Non-pigmented ciliary epithelial cell (primary cell): ENCODE data around the gene BHMT.

Experiments
- DNase-seq: peaks from one replicate; pipeline ENCODE4 v3.0.0-alpha.2; 2010; ENCODE audit warnings: low read depth

BHMT gene, protein sequence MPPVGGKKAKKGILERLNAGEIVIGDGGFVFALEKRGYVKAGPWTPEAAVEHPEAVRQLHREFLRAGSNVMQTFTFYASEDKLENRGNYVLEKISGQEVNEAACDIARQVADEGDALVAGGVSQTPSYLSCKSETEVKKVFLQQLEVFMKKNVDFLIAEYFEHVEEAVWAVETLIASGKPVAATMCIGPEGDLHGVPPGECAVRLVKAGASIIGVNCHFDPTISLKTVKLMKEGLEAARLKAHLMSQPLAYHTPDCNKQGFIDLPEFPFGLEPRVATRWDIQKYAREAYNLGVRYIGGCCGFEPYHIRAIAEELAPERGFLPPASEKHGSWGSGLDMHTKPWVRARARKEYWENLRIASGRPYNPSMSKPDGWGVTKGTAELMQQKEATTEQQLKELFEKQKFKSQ

DNA sequence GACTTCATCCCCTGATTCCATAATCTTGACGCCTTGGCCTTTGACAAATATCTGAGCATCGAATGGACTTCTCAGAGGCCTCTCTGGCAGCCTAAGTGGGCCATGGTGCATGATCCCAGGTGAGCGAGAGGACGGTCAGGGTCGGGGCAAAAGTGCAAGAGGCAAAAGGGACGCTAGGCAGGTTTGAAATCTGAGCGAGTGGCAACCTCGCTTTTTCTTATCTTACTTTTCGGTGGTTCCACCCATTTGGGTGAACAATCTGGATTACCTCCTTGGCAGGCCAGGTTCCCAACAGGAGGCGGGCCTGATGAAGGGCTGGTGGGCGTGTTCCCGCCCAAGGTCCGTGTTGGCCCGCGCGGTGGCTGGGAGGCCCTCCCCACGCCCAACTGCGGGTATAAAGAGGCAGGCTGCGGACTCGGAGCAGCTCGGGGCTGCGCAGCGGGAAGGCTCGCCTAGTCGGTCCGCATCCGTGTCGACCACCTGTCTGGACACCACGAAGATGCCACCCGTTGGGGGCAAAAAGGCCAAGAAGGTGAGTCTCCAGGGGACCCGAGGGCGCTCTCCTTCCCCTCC is at the start of gene BHMT:
BHMT (plus strand) TSS at position 423 of the 573 bp plus-strand sequence; CDS start at position 500, 77 bp downstream.
- DNase-seq = no peak

DNA sequence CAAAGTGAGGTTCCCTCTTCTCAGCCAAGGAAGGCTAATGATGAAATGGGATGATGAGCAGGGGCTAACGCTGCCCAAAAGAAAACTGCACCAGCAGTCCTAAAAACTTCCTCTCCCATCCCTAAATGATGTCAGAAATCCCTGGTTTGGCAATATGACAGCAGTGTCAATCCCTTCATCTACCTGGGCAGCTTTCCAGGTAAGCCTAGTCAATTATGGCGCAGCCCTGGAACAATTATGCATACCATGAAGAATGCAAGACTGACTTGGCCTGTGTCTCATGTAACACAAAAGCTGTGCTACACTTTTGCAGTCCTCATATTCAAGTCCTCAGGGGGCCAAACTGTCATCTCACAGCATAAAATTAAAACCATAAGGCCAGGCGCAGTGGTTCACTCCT is 49.2 kb upstream of the BHMT start:
- no peak for DNase-seq

DNA sequence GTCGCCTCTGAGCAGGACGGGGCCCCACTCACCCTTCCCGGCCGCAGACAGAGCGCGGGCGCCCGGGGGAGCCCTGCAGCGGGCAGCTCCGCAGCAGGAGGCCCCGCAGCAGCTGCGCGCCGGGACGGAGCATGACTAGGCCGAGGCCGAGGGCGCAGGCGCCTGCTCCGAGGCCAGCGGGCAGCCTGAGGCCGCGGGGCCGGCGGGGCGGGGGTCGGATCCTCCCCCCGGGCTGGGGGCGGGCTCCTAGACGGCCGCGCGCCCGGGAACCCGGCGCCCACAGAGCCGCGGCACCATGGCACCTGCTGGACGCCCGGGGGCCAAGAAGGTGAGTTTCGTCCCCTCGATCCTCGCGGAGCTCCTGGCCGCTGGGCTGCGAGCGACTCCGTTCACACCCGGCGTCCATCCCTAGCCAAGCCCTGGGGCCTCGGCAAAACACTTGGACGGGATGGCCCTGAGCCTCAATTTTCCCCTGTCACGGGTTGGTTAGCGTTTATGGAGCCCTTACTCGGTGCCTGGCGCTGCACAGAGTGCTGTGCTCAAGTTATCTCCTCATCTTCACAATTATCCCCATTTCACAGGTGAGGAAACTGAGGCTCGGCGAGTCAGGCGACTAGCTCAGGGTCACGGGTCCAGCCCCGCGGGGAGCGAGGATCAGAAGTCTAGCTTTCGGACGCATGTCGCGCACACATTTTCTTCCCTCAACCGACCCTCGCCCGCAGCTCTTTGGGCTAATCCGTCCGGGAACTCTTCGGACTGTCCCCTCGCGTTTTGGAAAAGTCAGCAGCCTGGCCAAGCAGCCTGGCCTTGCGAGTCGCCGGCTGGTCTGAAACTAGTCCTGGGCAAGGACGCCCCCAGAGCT is 41.9 kb upstream of the BHMT start, which contains the start of the genes BHMT2 and DMGDH:
BHMT2 (plus strand) TSS at position 280 of the 862 bp plus-strand sequence; CDS start at position 296, 16 bp downstream.
DMGDH (minus strand) TSS at position 187 of the 862 bp plus-strand sequence; CDS start at position 133, 54 bp downstream.
- no peak for DNase-seq

DNA sequence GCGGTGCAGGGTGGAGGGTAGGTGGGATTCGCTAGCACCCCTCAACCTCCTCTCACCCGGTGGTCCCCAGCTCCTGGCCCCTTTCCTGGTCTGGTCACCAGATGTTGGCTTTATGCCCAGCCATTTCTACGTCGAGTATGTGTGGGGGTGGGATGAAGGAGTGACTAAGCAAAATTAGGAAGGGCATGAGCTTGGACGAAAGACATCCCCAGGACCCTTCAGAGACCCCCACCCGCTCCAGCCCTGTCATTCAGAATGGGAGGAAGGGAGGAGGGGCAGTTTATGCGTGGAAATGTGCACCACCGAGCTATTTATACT is 41.3 kb upstream of the BHMT start:
- DNase-seq = no peak

GRCh38 chr5:79074641-79075040 is 37.0 kb upstream of the BHMT start:
- peak; percentile 19 for DNase-seq

DNA sequence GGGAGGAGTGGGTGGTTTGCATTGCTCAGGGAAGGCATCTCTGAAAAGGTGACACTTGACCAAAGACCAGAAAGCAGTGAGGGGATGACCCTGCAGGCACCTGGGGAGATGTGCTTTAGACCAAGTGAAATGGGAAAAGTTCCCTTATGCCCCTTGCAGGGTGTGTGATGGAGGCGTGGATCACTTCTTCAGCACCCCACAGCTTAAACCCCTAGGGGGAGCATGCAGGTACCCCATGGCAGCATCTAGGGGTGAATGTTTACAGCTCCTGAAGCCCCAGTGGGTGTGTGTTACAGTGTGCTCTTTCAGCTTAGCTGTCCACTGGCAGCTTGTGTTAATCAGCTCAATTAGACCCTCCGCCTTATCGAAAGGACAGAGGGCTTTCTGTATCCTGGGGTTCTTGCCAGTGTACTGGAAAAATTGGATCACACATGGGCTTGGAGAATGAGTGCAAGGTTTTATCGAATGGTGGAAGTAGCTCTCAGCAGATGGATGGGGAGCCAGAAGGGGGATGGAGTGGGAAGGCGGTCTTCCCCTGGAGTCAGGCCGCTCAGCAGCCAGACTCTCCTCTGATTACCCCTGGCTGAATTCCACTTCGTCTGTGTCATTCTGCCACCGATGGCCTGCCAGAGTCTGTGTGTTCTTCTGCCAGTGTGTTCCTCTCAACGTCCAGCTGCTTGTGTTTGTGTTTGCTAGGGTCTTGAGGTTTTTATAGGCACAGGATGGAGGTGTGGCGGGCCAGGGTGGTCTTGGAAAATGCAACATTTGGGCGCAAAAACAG is 35.8 kb upstream of the BHMT start:
- no peak for DNase-seq

GRCh38 chr5:79076819-79077218 is 34.8 kb upstream of the BHMT start:
- DNase-seq = no peak

- no peak for DNase-seq
These were observed 33.8 kb upstream of the BHMT start for GRCh38 chr5:79077680-79078365.

DNA sequence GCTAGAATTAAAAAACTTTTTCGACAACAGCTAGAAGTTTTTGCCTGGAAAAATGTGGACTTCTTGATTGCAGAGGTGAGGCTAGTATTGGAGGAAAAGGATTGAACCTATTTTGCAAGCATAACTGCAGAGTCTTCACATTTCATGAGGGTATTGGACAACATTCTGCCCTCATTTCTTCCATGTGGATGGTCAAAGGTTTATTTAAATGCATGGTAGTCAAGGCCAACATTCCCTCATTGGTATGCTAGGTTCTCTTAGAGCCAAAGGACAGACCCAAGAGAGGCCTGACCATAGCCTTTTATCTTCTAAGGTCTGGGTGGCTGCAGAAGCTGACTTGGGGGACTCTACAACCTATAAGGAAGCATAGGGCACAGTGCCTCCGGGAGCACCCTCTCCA is 30.8 kb upstream of the BHMT start:
- no peak for DNase-seq

- DNase-seq = no peak
These were observed 29.8 kb upstream of the BHMT start for GRCh38 chr5:79081779-79082178.

DNA sequence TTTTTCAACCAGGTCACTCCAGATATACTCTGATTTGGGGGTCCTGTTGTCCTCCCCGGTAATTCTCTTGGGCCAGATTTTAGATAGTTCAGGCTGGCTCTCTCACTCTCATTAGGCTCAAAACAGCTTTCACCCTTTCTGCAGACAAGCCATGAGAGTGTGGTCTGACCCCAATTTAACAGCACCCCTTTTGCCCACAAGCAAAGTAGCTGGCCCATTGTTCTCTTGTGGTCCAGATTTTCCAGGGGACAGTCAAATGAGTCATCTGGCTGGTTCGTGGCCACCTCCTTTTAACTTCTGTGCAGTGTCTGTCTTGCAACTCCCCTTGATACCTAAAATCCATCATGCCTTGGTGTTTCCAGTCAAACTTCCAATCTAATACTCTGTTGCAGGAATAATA is 25.5 kb upstream of the BHMT start:
- no peak for DNase-seq

- DNase-seq = no peak
These were observed 23.1 kb upstream of the BHMT start for GRCh38 chr5:79088507-79088906.

DNA sequence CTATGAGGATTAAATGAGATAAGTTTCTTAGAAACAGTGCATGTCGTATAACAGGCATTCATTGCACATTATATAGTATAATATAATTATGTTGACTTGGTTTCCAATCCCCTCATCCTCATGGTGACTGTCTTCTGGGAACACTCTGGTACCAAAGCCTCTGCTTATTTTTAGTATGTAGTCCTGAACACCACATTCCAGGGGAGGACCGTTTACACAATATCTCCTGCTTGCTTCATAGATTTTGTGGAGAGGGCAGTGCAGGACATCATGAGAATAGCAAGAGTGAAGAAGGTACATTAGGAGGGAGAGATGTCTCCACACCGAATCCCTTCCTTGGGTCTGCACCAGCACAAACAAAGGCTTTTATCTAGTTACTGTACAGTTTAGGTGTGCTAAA is 20.5 kb upstream of the BHMT start:
- no peak for DNase-seq

DNA sequence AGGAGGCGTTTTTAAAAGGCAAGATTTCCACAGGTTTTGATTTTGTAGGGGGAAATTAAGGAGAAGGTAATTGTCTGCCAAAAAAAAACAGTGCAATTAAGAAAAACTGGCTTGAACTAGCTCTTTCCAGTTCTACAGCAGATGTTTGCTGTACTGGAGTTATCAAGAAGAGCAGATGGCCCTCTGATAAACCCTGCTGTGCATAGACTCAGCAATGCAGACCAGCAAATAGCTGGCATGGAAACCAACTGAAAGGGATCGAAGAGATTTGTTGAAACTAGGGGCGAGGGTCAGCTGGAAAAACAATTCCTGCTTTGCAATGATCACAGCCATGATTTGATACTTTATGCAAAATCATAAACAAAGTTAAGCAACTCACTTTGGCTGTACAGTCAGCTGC is 17.8 kb upstream of the BHMT start:
- no peak for DNase-seq

DNA sequence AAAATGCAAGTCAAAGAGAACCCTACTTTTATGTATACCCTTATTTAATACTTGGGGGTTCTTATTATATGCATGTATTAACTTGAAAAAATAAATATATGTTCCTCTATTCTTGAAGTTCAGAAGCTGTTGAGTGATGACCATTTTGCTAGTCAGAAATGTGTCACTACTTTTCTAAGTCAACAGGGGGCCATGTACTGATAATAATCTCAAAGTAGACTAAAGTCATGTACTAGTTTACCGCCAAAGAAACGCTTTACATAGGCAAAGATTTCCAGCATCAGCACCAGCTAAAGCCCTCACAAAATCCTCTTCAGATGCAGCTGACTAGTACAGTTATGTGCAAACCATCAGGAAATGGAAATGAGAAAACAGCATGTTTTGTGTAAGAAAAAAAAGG is 5.7 kb upstream of the BHMT start:
- no peak for DNase-seq

- no peak for DNase-seq
These were observed 4.4 kb upstream of the BHMT start for GRCh38 chr5:79107020-79107796.

DNA sequence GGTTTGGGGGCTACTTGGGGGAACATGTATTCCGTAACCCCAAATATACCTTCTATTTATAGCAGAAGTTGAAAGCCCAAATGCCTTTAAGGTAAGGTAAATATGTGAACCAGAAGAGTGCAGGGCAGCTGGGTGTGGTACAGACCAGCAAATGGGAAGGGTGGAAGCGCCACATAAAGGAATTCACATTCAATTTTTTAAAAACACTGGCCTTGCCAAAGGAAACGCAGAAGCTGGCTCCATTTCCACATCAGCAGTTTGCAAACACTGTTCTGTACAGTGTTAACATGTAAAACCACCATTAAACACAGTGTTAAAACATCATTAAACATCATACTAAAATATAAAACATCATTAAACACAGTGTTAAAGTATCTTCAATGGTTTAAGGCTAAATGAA is 3.5 kb upstream of the BHMT start:
- DNase-seq = no peak

GRCh38 chr5:79108792-79109191 is 2.8 kb upstream of the BHMT start:
- no peak for DNase-seq

DNA sequence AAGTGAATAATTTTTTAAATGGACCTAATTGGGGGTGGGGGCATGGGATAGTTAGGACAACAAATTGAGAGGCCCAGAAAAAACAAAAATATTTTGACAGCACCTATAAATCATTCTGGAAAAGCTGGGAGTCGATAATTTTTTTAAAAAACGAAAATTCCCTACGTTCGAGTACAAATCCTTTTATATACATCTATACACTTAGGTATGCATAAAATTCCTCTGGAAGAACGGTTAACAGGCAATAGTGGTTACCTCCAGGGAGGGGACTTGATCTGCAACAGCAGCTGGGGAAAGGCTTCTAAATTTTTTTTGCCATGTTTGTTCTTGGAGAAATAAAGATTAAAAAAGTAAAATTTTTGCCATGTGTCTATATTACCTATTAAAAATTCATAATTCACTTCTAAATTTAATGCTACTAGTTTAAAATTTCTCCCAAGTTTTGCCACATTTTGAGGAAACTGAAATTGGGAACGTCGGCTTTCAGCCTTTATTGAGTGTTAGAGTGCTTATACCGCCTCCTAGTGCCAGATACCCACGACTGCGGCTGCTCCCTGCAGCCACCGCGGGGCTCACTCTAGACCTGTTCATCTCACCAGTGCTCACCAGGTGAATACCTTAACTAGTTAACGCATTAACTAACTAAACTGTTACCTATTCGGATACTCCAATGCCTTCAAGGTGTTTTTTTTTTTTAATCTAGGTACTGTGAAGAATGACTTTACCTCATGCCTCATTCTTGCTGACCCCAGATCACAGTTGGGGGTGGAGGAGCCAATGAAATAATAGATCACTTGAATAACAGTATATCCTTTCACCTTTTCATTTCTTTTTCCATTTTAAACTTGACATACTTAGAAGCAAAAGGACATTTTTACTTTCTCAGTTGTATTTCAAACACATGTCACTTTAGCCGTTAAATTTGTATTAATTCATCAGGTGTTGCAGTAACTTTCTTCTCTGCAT is 1.8 kb upstream of the BHMT start:
- DNase-seq = no peak
